Midbrain (tissue), 1 donor: ENCODE data around the gene LPCAT2.

ENCODE experiments used
- DNase-seq: peaks from one replicate; lab custom pipeline; 2025; lab: John Stamatoyannopoulos, UW

Gene LPCAT2

DNA sequence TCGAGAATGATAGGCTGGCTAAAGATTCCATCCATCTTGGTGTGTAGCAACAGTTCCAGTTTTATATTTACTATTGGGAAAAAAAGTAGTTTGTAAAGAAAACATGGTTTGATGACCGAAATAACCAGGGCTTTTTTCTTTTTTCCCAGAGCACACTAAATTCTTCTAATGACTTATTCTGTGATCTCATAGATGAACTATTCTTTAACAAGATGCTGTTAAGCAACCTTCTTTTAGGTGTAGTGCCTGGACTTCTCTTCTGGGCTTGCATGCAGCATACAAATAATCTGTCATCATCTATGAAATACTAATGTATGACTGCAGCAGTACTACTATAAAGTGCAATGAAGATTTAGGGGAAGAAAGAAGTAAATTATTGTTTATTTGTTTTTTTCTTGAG lies 46.6 kb downstream of the LPCAT2 start:
- DNase-seq = no peak

DNA sequence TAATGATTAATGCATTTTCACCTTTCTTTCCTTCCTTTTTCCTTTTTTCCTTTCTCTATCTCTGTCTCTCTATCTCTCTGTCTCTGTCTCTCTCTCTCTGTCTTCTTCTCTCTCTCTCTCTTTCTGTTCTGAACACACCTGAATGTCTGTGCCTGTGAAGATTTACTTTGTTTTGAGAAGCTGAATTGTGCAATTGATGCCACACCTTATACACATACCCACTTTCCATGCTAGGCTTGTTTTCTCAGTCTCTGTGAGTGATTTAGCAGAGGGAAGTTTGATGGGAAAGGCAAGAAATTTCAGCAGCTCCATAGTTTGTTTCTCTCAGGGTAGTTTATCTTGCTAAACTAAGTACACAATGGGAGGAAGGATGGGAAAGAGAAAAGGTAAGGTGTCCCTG lies 48.3 kb downstream of the LPCAT2 start:
- DNase-seq = no peak

DNA sequence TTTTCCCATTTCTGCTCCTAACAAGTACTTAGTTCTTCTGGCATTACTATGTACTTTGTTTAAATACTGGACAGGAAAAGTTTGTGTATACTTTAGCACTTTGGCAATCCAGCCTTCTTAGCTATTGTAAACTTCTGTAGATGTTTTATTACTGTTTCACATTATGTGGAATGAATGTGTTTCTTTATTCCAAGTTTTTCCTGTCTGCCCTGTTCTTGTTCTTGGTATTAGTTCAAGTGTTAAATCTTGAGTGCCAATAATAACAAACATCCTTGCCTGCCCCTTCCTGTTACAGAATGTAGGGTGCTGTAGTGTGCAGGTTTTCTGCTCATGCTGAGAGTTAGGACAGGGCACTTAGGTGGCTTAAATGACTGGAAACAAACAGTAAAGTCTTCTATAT lies 50.4 kb downstream of the LPCAT2 start:
- DNase-seq = no peak

DNA sequence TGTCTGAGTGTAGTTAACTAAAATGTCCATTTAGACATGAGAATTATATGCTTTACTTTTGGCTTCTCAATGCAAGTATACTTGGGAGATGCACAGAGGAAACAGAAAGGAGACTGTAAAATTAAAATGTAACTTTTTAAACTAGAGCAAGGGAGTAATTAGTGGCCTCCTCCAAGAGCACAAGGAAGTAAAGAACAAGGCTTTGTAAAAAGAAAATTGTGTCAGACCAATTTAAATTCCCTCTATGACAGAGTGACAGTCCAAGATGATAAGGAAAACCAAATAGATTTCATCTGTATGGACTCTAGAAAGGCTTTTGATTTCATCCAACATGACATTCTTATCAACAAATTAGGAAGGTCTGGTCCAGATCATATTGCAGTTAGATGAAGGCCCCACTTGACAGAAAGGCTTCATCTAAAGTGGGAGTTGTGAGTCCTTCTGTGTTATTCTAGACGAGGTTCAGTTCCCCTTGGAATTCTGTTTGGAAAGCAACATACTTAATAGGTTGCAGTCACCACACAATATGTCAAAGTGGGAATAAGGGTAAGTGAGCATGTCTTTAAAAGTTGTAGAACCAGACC lies 51.2 kb downstream of the LPCAT2 start:
- no peak for DNase-seq

DNA sequence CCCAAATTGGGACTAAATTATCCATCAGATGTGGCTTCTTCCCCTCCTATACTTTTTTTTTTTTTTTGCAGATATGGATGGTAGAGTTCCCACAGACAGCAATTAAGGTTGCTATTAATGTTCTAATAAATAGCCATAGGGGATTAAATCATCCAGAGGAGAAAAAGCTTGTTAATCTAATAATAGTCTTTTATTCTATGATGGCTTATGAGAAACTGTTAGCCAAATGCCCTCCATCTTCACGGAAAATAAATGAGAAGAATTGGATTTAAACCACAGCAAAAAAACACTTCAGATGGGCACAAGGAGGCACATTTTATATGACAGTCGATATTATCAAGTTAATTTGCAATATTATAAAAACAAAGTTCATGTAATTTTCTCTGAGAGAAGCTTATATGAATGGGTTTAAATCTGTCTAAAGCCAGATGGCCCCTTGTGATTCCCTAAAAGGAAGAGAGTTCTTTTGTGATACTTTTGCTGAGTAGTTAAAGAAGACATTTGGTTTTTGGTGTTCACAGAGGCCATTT lies 52.5 kb downstream of the LPCAT2 start:
- no peak for DNase-seq

DNA sequence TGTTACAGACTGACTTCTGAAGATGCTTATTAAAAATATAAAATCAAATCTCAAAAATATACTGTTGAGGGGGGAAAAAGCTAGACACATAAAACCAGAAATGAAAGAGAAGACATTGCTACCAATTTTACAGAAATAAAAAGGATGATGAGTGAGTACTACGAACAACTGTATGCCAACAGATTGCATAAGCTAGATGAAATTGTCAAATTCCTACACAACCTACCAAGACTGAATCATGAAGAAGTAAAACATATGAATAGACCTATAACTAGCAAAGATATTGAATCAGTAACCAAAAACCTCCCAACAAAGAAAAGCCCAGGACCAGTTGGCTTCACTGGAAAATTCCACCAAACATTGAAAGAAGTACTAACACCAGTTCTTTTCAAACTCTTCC lies 54.1 kb downstream of the LPCAT2 start:
- no peak for DNase-seq

DNA sequence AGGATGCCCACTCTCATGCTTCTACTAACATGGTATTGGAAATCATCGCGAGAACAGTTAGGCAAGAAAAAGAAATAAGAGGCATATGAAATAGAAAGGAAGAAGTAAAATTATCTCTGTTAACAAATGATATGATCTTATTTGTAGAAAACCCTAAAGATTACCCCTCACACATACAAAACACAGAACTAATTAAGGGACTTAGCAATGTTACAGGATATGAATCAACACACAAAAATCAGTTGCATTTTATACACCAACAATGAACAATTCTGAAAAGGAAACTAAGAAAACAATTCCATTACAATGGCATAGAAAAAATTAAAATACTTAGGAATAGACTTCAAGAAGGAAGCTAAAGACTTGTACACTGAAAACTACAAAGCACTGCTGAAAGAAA lies 54.9 kb downstream of the LPCAT2 start:
- DNase-seq = no peak

DNA sequence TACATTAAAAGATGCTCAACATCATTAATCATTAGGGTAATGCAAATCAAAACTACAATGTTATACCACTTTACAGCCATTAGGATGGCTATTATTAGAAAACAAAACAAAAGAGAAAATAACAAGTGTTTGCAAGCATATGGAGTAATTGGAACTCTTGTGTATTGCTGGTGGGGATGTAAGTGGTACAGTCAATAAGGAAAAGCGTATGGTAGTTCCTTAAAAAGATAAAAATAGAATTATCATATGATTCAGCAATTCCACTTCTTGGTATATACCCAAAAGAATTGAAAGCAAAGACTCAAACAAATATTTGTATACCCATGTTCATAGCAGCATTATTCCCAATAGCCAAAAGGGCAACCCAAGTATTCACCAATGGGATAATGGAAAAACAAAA lies 56.2 kb downstream of the LPCAT2 start:
- DNase-seq = no peak

DNA sequence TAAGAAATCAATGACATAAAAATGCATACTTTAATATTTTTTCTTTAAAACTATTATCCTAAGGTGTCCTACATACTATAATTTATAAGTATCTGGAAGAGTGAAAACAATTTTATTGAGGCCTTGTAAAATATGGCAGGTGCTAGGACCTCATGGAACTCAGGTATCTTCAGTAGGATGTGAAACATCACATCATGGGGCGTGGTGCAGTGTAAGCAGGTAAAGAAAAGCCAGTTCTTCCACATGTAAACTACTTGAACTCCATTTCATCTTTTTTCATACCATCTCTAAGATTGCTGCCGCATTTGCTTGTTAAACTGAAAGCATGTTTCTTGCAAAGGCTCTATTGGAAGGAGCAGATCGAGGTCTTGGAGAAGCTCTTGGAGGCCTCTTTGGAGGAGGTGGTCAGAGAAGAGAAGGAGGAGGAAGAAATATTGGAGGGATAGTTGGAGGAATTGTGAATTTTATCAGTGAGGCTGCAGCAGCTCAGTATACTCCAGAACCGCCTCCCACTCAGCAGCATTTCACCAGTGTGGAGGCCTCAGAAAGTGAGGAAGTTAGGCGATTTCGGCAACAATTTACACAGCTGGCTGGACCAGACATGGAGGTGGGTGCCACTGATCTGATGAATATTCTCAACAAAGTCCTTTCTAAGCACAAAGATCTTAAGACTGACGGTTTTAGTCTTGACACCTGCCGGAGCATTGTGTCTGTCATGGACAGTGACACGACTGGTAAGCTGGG lies 57.7 kb downstream of the LPCAT2 start, which contains the start of gene CAPNS2:
CAPNS2 (plus strand) TSS at position 253 of the 744 bp plus-strand sequence; CDS start at position 326, 73 bp downstream.
- no peak for DNase-seq

DNA sequence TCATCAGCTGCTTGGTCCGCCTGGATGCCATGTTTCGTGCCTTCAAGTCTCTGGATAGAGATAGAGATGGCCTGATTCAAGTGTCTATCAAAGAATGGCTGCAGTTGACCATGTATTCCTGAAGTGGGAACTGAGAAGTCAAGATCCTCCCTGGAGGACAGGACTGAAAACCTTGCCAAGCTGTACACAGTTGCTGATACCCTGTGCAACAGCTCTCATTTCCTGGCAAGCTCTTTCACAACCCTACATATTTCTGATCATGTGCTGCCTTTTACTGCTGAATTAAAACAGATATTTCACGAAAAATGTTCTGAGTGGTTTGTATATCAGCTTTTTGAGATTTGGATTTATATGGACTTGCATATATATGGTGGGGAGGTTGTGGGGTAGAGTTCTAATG lies 58.5 kb downstream of the LPCAT2 start:
- no peak for DNase-seq

DNA sequence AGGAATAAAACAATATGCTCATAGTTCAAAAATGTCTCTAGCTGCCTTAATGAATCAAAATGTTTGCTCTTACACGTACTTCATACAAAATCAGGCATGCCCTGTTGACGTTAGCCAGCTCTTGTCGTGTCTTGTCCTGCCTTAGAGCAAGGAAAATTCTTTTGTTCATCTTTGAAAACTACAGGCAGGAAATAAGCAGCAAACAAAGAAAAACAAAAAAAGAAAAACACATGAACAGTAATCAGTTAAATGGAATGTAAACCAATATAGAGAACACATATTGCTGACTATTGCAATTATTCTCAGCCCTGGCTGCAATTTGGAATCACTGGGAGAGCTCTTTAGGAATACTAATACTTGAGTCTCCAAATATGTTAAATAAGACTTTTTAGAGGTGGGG lies 59.3 kb downstream of the LPCAT2 start:
- no peak for DNase-seq

DNA sequence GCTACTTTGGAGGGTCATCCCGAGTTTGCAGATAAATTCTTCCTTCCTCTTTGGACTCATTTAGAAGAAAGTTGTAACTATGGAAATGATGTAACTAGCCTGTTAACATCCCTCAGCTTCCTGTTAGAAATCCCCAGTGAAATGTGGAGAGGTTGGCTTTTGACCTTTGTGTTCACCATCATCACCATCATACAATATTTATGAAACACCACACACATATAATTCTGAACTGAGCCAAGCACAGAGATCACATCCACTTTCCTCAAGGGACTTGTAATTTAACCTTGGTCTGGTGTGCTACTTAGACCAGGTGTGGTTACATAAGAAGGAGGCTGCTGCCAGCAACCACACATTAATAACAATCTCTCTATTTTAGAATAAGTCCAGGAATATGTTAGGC lies 60.2 kb downstream of the LPCAT2 start:
- DNase-seq = no peak

DNA sequence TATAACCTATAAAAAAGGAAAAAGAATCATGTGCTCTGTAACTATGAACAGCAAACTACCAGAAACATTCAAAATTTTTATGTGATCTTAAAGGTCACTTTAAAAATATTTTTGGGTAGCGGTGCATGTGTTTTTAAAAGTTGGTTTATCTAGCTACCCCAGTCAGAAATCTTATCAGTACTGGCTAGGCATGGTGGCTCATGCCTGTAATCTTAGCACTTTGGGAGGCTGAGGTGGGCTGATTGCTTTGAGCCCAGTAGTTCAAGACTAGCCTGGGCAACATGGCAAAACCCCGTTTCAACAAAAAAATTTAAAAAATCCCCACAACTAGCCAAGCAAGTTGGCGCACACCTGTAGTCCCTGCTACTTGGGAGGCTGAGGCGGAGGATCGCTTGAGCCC lies 61.3 kb downstream of the LPCAT2 start:
- no peak for DNase-seq

DNA sequence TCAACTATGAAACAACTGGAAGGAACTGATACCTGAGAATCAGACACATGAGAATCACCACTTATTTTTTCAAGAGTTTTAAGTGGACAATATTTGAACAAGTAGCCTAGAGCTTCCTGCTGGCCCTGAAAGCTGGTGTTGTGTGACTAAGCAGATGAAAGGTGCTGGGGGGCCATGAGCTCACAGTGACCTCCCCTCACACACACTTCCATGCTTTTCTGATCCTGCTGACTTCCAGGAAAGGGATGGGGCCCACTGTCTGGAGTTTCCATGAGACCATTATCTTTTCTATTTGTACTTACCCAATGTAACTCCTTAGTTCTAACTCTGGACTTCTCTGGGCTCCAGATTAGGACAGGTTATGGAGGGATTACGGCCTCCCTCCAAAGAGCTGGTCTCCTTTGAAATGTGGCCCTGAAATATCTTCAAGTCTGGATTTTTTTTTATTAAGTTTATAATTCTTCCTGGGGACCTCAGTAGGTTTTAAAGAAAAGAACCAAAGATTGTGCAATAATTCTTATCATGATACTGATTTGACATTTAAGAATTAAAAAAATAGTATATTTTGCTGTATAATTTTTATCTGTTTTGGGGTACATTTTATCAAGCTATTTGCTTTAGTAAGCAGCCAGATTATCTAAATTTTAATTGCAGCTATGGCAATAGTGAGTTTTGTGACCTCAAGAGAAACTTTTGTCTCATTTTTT lies 62.5 kb downstream of the LPCAT2 start:
- DNase-seq = no peak

DNA sequence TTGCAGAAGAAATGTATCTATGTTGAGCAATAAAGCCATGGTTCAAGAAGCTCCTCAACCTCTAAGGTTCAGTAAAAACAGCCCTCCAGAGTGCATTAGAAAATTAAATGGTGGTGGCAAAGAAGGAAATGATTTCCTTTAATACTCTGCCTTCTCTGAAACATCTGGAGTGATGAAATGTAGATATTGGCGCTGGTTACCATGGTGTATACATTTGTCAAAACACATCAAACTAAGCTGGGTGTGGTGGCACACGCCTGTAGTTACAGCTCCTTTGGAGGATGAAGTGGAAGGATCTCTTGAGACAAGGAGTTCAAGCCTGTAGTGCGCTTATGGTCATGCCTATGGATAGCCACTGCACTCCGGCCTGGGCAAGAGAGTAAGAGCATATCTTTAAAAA lies 63.6 kb downstream of the LPCAT2 start:
- DNase-seq = no peak

DNA sequence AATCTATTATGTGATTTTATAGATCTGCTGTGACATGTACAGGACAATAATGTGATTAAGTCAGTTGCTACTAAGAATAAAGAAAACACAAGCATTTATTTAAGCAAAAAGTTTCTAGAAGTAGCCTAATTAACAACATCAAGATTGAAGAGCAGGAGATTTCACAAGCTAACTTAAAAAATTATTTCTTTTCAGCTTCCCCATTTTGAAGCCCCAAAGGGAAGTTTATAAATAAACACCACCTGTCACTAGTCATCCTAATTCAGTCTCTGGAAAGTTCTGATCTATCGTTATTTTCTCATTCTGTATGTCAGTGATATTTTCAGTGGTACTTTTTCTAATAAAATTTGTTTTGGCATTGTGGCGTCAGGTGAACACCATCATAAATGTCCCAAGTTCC lies 65.9 kb downstream of the LPCAT2 start:
- no peak for DNase-seq

DNA sequence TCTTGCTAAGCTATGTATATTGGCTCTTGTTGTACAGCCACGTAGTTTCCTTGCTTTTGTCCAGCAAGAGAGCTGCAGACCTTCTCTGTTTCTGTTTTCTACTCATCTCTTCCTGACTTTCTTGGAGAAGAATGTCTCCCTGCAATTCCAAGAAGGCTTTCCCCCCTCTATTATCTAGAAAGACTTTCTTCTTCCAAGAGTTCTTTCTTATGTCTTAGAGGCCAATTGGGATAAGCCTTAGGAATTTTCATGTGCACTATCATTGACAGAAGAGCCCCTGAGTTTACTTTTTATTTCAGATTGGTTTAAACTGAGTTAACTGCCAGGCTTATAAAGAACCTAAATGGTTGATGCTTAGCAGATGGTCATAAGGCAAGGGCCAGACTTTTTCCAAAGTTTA lies 66.6 kb downstream of the LPCAT2 start:
- no peak for DNase-seq

DNA sequence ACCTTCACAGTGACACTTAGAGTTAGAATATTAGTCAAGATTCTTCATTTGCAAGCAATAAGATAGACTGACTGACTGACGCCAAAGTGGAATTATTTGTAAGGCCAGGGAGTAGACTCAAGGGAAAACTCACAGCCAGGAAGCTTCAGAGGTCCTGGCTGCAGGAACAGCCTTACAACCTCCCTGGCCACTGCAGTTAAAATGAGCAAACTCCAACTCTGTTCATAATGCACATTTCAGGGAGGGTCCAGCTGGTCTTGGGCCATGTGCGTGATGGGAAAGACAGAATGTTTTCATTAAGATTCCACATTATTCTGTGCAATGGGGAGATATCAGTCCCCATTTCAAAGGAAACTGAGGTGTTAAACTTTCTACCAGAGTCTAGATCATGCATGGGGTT lies 67.5 kb downstream of the LPCAT2 start:
- no peak for DNase-seq

DNA sequence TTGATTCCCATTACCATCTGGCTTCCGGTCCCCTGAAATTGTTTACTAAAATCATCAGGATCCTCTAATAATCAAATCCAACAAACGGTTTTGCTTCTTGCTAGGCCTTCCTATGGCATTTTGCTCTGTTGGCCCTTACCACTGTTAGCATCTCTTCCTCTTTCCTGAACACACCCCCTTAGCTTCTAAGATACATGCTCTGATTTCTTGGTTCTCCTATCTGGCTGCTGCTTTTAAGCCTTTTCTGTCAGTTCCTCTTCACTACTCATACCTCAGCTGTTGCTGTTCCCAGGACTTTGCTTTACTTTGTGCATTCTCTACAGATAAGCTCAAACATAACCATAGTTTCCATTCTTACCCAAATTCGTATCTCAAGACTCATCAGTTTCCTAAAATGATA lies 69.0 kb downstream of the LPCAT2 start:
- no peak for DNase-seq

DNA sequence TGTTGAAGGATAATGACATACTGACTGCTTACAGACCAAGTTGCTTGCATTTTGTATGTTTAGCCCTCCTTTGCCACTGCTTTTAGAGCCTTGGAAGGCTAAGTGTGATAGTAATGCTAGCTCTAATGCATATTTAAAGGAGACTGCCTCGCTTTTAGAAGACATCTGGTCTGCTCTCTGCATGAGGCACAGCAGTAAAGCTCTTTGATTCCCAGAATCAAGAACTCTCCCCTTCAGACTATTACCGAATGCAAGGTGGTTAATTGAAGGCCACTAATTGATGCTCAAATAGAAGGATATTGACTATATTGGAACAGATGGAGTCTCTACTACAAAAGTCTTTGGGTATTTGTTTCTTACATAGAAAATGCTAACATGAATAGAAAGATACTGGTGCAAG lies 76.8 kb downstream of the LPCAT2 start:
- DNase-seq = no peak

DNA sequence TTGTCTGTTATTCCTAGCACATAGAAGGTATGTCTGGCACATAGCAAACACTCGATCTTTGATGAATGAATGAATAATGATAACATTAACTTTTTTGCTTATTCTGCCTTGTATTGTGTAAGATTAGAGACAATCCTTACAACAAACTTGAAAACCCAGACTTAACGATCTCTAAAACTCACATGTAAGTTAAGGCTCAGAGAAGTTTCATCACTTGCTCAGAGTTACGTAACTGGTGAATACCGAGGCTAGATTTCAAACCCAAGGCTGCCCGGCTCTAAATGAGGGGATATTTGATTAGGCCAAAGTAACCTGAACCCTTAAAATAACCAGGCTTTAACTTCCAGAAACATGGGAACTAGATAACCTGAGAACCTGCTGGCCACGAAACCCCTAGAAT lies 79.9 kb downstream of the LPCAT2 start:
- no peak for DNase-seq

DNA sequence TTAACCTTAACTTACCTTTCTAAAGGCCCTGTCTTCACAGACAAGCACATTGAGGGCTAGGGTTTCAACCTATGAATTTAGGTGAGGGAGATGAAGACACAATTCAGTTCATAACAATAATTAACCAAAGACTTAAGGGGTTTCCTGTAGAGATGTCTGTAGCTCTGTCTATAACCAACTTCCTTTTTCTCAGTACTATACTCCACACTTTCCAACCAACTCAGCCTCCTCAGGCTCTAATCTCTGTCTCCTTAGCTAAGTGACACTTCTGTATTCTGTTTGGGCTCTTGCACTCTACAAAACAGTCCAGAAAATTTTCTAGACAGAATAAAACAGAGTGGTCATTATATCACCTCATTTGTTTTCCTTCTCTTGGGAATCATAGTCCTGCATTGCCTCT lies 83.4 kb downstream of the LPCAT2 start:
- DNase-seq = no peak

DNA sequence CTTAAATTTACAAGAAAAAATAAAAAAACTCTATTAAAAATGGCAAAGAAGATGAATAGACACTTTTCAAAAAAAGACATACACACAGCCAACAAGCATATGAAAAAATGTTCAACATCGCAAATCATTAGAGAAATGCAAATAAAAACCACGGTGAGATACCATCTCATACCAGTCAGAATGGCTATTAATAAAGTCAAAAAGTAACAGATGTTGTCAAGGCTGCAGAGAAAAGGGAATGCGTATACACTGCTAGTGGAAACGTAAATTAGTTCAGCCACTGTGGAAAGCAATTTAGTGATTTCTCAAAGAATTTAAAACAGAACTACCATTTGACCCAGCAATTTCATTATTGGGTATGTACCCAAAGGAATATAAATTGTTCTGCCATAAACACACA lies 89.1 kb downstream of the LPCAT2 start:
- DNase-seq = no peak
